GM18526 (cell line): Measurements from ENCODE around the gene CUX1.

Source experiments
- POLR2A ChIP-seq: IDR thresholded peaks from 3 replicates; pipeline ENCODE4 v1.6.1; 2011; ENCODE audit not compliant: insufficient read length; ENCODE audit errors: extremely low read depth

The CUX1 gene

DNA sequence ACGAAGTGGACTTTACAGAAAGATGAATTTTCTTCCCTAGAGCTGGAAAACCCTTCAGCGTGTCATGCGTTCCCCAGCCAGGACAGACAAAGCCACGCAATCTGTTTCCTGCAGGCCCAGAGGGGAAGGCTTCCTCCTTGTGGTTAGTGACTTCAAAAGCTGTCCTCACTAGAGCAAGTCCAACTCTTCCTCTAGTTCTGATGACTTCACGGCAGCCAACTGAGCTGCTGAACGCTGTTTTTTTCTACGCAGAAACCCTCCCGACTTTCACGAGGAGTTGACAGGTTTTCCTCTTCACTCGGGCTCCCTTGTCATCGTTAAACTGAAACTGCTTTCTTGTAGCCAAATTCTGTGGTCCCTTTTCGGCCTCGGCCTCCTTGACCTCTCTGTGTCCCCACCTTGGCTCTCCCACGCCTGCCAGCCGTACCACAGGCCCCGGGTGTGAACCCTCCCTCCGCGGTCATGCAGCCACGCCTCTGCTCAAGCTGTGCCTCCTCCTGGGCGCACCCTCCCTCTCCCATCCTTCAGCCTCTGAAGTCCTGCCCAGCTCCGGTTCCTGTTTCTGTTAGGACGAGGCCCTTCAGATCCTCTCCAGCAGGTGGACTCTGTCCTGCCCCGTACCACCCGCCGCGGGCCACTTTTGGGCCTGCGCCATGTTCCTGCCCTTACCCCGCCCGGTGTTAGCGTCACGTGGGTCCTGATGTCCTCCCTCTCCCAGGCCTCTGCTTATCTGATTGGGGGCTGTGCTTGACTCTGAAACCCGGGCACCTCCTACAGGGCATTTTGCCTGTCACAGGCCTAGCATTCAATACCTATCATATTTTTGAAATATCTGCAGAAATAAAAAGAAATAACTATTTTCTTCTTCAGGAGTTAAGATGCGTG lies 39.3 kb downstream of the CUX1 start:
- TF ChIP-seq POLR2A, result peak; percentile 23

DNA sequence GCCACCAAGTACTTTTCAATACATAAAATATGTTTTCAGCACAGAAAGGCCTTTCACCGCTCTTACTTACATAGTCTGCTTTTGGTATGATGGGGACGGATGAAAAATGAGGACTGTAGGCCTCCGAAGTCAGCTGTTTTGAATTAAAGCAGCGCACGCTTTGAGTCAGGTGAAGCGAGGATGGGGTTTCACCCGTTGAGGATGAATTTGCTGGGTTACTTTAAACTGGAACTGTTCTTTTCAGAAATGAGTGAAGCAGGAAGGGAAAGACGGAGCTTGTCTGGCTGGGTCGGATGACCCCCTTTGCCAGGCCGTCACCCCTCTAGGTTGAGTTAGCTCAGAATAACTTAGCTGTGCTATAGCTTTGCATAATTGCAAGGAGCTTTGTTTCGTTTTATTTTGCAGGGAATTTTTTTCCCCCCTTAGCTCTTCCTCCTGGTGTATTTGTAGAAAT lies 40.0 kb downstream of the CUX1 start:
- no peak for TF ChIP-seq POLR2A

DNA sequence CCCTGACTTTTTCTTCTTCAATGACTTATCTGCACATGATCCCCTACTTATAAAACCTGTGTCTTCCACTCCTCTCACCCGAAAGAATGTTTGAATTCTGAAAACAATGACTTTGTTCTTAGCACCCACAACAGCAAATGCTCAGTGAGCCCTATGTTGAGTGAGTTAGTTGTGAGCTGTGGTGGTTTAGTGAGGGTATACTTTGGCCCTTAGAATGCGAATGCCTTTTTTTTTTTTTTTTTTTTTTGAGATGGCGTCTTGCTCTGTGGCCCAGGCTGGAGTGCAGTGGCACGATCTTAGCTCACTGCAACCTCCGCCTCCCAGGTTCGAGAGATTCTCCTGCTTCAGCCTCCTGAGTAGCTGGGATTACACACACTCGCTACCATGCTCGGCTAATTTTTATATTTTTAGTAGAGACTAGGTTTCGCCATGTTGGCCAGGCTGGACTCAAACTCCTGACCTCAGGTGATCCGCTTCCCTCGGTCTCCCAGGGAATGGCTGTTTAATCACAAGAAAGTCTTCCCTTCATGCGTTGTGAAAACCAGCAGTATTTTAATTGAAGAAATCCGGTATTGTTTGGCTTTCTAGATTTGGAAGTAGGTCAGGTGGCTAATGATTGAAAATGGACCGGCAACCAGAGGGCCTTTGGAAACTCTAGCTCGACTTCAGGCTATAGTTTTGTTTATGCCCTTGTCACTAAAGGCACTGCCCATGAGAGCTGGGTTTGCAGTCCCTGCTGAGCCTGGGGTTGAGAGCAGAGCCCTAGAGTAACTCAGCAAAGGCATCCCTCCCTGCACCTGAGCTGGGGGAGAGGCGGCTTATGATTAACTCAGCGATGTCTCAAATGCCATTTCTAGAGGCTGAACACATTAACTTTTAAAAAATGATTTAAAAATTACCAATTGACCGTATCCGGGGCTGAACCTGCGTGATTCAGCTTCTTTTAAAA lies 41.3 kb downstream of the CUX1 start:
- no peak for TF ChIP-seq POLR2A

DNA sequence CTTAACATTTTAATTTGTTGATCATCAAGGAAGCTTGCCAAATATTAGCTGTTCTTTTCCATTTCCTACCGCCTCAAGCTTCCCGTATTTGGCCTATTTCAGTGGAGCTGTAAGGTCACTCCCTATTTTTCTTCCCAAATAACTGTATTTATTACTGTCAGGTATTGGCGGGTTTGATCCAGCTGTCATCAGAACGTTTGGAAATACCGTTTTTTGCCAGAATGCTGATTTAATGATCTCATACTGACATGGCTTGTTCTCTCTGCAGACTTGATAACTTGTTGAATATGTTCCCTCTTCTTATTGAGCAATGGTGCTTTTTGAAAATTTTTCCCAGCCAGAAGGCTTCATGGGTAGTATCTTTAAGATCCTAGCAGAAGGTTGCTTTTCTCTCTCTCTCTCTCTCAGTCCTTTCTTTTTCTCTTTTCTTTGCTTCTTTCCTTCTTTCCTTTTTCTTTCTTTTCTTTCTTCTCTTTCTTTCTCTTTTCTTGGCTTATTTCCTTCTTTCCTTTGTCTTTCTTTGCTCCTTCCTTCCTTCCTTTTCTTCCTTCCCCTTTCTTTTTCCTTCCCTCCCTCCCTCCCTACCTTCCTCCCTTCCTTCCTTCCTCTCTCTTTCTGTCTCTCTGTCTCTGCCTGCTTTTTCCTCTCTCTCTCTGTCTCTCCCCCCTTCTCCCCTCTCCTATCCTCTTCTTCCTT lies 42.1 kb downstream of the CUX1 start:
- TF ChIP-seq POLR2A, result no peak

DNA sequence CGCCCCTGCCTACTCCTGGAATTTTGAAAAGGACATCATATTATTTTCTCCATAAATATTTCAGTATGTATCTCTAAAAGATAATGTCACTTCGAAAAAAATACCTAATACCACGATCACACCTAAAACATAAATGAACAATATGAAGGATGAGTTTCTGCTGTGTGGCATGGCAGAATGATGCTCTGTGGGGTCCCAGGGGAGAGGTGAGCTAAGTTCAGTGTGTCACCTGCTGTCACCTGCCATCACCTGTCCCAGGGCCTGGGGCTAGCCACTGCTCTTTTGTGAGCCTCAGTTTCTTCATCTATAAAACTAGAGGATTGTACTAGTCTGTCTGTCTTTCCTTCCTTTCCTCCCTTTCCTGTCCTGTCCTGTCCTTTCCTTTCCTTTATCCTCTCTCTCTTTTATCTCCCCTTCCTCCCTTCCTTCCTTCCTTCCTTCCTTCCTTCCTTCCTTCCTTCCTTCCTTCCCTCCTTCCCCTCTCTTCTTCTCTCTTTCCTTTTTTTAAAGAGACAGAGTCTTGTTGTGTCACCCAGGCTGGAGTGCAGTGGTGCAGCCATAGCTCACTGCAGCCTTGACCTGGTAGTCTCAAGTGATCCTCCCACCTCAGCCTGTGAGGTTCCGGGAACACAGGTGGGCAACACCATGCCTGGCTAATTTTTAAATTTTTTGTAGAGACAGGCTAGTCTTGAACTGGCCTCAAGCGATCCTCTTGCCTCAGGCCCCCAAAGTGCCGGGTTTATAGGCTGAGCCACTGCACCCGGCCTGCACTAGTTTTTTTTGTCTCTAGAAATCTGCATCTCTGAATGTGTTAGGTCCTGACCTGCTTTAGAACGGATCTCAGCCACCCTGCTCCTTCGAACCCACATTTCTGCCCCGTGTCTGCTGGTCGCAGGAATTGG lies 43.1 kb downstream of the CUX1 start:
- no peak for TF ChIP-seq POLR2A

DNA sequence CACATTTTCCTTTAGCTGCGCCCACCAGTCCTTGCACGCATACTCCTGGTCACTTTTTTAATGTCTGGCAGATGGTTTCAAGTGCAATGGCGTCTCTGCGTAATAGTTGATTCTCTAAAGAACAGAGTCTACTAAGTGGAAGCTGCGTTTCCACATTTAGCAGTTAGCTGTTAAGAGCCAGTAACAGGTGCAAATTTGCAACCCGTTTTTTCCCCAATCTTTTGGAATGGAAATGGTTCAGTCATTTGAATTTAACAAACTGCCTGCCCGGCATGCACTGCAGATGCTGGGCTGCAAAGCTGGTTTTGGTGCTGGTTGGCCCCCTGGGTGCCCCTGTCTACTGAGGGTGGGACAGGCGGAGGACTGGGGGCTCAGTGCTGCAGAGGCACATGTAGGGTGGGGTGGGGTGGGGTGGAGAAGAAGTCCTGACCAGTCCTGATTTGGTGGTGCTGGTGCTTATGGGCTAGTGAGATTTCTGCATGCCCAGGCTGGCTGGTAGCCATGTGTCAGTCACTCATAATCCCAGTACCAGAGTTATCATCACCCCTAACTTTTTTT lies 43.9 kb downstream of the CUX1 start:
- no peak for TF ChIP-seq POLR2A

DNA sequence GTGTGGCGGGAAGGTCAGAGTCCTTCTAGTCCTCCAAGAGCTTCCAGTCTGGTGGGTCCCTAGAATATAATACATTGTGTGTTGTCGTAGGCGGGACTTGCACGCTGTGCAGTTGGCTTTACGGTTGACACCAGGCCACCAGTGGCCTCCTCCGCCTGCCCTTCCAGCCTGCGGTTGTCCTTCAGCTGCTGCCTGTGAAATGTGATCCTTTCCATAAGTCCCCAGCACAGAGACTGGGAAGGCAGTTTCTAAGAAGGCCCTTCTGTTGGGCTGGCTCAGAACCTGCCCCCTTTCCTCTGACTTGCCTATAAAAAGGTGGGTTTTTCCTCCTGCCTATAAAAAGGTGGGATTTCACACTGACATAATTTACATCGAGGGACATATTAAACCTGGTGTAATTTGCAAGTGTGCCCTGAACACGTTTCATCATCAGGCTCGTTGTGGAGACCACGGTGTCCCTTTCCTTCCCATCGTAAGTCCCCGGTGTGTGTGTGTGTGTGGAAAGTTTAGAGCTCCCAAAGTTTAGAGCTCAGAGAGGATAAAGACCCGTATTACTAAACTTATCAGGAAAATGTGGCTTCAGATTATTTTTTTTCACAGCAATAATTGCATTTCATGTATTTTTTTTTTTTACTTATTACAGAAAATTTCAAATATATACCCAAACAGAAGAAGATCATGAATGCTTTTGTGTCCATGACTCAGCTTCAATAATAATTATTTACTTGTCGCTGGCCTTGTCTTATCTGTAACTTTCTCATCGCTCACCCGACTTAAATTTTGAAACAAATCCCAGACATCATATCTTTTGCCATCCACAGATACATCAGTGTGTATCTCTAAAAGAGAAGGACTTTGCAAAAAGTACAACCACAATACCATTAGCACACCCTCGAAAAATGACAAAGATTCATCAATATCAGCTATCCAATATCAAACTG lies 45.1 kb downstream of the CUX1 start:
- TF ChIP-seq POLR2A, result no peak

DNA sequence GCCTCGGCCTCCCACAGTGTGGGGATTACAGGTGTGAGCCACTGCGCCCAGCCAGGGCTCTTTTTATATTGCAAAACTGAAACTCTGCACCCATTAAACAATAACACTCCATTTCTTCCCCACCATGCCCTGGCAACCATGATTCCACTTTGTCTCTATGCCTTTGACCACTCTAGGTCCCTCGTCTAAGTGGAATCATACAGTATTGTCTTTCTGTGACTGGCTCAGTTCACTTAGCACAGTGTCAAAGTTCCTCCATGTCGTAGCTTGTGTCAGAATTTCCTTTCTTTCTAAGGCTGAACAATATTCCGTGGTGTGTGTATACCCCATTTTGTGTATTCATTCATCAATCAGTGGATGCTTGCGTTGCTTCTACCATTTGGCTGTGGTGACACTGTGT lies 46.2 kb downstream of the CUX1 start:
- TF ChIP-seq POLR2A, result no peak

DNA sequence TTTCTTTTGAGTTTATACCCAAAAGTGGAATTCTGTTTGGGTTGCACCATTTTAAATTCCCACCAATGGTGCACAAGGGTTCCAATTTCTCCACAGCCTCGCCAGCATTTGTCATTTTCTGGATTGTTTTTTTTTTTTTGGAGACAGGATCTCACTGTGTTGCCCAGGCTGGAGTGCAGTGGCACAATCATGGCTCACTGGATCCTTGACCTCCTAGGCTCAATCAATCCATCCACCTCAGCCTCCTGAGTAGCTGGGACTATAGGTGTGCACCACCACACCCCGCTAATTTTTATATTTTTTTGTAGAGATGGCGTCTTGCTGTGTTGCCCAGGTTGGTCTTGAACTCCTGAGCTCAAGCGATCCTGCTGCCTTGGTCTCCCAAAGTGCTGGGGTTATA lies 46.6 kb downstream of the CUX1 start:
- no peak for TF ChIP-seq POLR2A

DNA sequence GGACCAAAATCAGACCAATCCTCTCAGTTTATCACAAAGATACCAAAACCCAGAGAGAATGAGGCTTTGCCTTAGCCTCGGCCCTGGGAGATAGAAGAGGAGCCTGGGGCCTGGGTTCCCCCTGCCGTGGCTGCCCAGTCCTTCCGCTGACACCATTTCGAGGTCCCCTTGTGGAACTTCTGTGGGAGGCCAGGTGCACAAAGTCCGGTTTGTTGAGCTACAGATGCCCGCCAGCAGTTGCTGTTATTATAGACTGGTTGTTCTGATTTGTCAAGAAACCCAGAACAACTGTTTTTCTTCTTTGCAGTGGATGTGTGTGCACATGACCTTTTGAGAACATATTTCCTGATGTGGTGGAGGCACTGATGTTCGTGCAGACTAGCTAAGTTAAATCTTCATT lies 47.6 kb downstream of the CUX1 start:
- TF ChIP-seq POLR2A, result no peak

DNA sequence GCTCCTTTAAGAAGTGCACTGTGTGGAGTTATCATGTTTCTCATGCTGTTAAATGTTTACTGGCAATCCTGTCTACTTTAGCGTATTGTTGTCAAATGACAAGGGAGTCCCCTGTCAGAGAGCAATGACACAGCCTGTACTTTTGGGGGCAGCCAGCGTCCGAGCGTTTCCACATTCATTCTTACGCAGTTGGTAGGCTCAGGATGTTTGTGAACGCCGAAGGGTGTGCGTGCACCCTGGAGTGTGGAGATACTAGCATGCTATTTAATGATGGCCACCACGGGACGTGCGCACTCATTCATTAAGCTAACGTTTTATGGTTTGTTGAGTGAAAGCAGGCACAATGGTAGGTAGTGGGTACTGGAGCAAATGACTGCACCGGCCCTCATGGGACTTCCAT lies 48.0 kb downstream of the CUX1 start:
- no peak for TF ChIP-seq POLR2A

DNA sequence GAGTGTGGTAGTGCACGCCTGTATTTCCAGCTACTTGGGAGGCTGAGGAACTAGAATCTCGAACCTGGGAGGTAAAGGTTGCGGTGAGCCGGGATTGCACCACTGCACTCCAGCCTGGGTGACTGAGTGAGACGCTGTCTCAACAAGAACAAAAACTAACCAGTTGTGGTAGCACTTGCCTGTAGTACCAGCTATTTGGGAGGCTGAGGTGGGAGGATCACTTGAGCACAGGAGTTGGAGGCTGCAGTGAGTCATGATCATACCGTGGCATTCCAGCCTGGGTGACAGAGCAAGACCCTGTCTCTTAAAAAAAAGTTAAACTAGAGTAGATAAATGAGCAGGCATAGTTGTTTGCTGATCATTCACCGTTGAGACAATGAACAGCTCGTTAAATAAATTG lies 48.9 kb downstream of the CUX1 start:
- TF ChIP-seq POLR2A, result no peak

DNA sequence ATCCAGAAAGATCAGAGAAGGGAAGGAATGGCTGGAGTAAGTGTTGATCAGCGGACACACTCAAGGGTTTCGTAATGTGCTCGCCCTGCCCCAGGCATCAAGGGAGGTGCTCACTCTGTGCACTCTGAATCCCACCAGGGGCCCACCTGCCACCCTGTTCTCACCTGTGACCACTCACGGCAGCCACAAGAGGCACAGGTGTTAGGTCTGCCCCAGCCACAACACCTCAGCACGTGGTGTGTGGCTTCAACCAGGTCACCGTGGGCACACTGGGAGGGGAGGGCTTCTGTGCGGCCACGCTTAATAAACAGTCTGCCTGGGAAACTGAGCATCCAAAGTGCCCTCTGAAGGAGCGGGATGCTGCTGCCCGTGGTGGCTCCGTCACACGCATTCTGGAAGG lies 49.8 kb downstream of the CUX1 start:
- no peak for TF ChIP-seq POLR2A

DNA sequence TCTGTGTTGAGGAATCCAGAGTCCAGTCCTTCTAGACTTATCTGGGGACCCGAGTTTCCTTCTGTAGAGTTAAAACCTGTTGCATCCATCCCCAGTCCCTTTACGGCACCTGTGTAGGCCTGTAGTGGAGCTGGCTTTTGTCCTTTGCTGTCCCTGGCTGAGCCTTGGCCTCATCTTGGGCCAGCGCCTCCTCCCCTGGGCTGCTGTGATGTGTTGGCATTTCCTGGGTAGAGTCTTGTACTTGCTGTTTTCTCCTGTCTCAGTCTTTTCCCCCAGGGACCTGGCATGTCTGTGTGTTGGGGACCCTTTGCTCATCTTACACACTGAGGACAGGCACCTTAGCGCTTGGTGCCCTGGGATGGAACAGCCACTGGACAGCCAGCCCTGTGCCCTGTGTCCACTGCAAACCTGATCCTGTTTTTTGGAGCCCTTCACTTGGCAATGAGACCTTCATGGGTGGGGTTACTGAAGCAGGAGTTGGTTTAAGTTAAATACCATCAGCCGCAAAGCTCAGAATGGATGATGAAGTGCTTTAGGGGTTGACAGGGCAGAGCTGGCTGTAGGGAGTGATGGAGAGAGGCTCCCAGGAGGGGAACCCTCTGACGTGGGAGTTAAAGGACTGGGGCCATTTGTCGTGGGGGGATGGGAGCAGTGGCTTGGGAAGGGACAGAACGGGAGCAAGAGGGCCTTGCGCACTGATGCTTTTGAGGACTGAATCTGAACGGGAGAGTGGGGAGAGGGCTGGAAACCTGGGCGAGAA lies 50.9 kb downstream of the CUX1 start:
- no peak for TF ChIP-seq POLR2A
